Islet precursor cell (in vitro differentiated cells): ENCODE results near the gene TRIM41.
"Not testable (repeated sequence)": the region's sequence is repeated elsewhere in the genome, so short reads cannot be mapped to it uniquely, and the experiment has no call there.

Experiments
- DNase-seq: peaks from one replicate; pipeline ENCODE4 v3.0.0-alpha.2; 2018

TRIM41 gene

DNA sequence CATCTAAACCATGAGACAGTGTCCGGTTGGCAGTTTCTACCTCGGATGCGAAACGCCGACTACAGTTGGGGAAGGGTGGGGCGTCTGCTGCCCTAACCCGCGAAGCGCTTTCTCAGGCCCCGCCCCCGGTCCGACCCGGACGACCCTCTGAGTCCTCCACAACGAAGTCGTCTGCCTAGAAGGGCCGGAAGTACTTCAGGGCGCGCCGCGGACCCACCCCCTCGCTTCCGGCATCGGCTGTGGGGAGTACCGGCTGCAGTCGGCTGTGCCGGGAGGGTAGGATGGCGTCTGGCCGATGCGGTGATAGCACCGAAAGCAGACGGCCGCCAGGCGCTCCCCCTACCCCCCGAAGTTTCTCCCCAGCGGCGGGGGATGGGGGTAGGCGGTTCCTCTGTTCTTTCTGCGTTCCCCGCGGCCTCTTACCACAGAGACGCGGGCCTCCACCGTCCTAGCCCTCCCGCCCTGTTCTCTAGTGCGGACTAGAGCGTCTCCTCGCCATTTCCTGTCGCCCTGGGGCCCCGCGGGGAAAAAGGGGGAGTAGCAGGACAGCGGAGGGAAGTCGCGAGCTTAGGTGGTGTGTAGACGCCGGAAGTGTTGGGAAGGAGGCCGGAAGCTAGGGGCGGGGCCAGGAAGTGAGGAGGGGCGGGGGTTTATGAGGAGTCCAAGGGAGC is at the start of gene TRIM41:
TSS of gene TRIM41 (plus strand) at position 224 of the 671 bp plus-strand sequence. CDS start 719 bp downstream, outside the sequence.
- peak; percentile 99 for DNase-seq

DNA sequence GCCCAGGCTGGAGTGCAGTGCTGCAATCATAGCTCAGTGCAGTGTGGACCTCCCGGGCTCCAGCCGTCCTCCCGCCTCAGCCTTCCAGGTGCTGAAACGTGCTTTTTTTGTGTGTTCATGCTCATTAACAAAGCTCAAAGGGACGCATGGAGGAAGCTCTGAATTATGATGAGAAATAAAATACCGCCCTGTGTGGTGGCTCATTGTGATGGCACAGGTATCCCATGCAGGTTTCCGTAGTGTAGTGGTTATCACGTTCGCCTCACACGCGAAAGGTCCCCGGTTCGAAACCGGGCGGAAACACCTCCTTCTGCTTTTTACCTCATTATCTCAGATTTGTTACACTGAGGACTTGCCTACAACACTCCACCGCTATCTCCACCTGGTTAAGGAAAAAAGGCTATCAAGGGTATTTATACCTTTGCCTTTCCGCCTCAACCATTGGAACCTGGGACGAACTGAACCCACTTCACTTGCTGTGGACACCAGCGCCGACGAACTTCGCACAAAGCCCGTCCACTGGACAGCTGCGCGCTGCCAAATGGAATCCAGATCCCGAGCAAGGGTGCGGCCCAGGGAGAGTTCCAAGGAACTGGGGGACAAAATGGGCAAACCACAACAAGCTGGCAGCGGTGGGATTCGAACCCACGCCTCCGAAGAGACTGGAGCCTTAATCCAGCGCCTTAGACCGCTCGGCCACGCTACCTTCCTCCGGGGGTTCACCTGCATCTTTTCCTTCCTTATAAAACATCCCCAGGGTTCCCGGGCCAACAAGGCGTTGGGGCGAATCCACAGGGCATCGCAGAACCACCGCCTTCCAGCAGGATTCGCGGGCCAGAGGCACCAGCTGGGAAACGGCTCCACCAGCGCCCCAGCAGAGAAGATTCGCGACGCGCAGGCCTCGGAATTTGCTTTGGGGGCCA is 49.4 kb upstream of the TRIM41 start:
- DNase-seq: peak; percentile 88

DNA sequence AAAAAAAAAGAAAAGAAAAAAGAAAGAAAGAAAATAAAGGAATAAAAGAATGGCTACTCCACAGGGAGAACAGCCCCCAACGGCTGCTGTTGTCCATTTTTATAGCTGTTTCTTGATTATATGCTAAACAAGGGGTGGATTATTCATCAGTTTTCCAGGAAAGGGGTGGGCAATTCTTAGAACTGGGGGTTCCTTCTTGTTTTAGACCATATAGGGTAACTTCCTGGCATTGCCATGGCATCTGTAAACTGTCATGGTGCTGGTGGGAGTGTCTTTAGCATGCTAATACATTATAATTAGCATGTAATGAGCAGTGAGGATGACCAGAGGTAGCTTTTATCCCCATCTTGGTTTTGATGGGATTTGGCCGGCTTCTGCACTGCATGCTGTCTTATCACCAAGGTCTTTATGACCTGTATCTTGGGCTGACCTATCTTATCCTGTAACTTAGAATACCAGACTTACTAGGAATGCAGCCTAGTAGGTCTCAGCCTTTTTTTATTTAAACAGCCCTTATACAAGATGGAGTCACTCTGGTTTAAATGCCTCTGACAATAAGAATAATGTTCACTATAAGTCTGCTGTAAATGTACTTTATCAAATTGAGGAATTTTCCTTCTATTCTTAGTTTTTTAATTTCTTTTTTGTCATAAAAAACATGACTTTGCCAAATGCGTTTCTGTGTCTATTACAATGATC is 46.7 kb upstream of the TRIM41 start:
- DNase-seq: no peak

DNA sequence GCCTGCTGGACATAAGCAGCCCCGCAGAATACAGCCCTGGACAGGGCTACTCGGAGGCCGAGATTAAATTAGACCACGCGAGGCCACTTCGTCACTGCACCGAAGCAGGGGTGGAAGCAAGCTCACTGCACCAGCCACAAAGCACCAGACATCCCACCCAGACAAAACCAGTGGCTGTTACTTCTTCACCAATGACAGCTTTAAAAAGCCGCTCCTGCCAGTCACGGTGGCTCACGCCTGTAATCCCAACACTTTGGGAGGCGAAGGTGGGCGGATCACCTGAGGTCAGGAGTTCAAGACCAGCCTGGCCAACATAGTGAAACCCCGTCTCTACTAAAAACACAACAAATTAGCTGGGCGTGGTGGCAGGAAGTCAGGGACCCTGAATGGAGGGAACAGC is 45.5 kb upstream of the TRIM41 start:
- DNase-seq: not testable (repeated sequence)

DNA sequence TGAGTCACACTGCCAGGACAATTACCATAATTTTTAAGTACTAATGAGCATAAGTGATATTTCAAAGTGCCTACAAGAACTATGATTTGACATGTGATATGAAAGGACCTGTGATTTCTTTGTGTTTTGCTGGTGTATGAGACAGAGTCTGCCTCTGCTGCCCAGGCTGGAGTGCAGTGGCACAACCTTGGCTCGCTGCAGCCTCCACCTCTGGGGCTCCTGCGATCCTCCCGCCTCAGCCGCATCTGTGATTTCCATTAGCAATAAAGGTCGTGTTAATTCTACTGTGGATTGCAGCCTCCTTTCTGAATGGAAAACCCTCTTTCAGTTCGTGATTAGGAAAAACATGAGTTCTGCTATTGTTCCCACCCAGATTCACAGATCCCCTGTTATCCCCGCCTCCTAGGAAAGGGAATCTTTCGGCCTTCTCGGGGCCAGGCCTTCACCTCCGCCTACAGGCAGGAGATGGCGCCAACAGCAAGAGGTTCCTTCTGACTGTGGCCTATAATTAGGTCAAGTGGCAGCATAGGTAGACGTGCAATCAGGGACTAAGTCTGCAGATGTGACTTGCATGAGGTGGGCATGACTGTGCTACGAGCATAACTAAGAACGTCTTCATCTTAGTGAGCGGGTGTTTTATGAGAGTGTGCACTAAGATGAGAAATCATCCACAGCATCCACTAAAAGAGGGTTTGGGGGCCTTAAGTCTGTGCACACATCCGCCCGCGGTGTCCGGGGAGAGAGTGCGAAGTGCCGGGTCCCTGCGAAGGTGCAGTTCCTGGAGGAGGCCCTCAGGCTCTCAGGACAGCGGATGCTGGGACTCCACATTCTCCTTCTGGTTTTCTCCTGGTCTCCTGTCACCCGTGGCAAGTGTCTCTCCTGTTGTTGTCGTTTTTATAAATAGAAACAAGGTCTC is 41.2 kb upstream of the TRIM41 start:
- DNase-seq: peak; percentile 87

DNA sequence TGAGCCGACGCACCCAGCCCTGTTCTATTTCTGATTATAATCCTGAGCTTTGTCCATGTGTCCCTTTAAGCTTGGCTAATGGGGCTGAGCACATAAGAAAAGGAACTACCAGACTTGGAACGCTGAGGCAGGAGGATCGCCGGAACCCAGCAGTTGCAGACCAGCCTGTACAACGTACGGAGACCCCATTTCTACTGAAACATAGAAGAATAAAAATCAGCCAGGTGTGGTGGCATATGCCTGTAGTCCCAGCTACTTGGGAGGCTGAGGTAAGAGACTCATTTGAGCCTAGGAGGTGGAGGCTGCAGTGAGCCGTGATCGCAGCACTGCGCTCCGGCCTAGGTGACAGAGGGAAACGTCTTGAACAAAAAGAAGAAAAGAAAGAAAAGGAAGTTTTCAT is 40.4 kb upstream of the TRIM41 start:
- DNase-seq: no peak

DNA sequence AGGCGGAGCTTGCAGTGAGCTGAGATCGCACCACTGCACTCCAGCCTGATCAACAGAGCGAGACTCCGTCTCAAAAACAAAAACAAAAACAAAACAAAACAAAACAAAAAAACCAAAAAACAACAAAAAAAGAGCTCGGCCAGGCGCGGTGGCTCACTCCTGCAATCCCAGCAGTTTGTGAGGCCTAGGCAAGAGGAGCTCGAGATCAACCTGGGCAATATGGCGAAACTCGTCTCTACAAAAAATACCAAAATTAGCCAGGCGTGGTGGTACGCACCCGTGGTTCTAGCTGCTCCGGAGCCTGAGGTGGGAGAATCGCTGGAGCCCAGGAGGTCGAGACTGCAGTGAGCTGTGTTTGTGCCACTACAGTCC is 38.2 kb upstream of the TRIM41 start:
- no peak for DNase-seq

DNA sequence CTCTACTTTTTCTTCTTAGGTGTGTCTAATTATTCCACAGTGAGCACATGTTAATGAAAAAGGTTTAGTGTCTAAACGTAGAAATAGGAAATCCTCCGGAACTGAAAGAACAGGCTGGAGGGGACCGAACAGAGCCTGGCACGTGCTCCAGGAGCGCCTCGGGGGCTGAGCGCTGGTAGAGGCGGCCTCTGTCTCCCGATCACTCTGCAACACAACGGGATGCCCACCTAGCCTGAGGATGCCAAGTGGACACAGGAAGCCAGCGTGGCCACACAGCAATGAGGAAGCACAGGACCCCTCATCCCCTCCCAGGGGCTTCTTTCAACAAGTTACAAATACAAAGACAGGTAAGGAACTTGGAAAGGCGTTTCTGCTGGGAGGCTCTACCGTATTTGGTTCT is 37.5 kb upstream of the TRIM41 start:
- DNase-seq: no peak

DNA sequence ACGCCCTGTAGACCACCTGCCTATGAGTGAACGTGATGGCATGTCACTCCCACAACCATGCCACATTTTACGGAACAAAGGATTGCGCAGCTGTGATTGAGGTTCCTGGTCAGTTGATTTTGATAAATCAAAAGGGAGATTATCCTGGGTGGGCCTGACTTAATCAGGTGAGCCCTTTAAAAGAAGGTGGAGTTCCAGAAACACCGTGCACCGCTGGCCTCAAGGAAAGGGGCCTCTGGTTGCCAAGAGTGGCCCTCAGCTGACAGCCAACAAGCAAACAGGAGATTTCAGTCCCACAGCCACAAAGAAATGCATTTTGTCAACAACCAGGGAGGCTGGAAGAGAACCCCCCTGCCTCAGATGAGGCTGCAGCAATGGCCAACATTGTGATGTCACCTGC is 37.1 kb upstream of the TRIM41 start:
- DNase-seq: no peak

DNA sequence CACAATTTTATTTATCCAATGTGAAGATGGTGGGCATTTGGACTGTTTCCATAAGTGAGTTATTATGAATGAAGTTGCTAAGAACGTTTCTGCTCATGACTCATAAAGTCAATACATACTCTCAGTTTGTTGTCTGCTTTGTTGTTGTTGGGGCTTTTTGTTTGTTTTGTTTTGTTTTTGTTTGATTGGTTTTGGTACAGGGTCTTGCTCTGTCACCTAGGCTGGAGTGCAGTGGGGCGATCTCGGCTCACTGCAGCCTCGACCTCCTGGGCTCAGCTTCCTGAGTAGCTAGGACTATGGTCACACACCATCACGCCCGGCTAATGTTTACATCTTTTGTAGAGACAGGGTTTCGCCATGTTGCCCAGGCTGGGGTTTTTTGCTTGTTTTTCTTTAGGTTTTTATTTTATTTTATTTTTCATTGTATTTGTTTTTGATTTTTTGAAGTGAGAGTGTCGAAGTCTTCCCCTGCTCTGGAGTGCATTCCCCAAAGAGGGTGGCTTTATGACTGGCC is 36.0 kb upstream of the TRIM41 start:
- no peak for DNase-seq

DNA sequence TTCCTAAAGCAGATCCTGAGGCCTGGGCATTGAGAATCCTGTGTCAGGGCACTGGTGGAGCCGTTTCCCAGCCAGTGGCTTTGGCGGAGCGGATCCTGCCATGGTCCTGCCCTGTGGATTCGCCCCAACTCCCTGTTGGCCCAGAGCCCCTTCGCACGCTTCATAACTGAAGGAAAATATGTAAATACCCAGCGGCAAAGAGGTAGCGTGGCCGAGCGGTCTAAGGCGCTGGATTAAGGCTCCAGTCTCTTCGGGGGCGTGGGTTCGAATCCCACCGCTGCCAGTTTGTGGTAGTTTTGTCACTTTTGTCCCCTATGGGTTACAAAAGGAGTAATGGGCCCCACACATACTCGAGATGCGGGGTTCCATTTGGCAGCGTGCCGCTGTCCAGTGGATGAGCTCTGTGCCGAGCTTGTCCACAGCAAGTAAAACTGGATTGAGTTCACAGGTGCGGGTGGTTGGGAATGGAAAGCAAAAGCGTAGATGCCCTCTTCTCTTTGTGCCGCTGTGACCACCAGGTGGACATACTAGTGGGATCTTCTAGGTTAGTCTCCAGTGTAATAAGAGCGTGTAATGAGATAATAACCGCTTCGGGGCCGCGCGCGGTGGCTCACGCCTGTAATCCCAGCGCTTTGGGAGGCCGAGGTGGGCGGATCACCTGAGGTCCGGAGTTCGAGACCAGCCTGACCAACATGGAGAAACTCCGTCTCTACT is 35.4 kb upstream of the TRIM41 start:
- peak; percentile 90 for DNase-seq

DNA sequence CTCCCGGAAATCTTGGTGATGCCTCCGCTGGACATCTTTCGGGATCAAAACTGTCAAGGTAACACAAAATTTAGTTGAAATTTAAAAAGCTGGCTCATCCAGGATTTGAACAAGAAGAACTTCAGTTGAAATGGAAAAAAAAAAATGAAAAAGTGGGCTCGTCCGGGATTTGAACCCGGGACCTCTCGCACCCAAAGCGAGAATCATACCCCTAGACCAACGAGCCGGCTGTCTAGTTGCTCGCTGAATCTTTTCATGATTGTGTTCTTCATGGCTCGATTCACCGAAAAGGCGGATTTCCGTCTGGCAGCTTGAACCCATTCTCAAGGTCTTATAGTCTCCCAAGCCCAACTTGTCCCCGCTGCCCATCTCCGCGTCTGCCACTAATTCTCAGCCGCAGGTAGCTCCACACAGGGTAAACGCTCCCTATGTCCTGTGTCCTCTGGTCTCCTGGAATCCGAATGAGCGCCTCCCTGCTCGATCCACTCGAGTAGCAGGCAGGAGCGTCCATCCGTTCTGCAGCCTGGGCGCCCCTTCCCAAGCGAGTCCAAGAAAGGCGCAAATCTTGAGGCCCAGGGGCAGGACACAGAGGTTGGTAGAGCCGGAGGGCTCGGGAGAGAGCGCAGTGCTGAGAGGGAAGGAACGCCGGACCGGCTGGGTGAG is 34.2 kb upstream of the TRIM41 start:
- DNase-seq: peak; percentile 89

DNA sequence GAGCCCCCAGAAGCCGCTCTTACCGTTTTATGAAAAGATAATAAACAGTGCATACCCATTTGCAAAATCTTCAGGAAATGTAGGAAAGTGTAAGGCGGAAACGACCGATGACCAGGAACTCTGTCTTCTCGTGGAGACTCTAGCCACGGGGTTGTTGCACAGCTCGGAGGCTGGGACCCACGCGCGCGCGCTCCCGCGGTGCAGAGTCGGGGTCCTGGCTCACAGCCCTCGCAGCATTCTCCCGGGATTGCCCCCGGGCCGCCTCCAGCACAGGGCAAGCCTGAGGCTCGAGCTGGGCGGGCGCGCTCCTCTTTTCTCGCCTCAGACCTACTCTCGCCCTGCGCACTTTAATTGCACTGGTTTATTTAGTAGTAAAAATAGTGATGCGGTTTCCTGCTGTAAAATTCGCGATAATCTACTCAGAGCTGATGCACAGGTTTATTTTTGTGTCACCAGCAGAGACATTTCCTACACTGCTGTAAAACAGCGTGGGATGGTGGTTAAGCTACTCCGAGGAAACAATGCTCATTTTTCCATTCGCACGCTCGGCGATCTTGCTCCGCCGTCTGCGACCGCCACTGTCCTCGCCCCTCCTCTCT is 33.6 kb upstream of the TRIM41 start:
- DNase-seq: no peak

DNA sequence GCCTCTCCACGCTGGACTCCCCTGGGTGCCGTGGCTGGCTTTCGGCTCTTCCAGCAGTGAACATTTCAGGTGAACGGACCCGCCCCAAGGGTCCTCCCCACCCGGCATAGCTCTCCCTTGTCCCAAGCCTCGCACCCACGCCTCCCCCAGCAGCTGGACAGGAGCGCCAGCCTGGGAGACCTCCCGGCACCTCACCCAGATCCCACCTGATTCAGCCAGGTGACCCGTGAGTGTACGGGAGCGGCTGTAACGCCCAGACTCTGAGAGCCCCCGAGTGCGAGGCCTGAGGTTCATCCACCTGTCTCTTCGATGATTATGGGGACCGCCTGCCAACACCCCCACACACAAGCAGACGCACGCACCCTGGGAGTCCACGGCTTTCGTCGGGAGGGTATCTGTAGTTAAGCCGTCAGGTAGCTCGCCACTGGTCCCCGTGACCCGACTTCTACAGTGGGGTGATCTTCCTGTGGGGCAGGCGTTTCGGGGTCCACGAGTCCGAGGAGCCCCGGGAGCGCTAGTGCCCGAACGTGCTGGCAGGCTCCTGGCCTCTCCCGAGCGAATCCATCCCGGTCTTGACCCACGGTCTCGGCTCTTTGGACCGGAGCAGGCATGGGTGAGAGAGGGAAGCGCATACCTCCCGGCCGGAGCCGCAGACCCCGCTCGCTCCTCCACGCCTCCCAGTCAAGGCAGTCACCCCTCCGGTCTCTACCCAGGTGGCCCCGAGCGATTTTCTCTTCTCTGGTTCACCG is 32.9 kb upstream of the TRIM41 start:
- no peak for DNase-seq

DNA sequence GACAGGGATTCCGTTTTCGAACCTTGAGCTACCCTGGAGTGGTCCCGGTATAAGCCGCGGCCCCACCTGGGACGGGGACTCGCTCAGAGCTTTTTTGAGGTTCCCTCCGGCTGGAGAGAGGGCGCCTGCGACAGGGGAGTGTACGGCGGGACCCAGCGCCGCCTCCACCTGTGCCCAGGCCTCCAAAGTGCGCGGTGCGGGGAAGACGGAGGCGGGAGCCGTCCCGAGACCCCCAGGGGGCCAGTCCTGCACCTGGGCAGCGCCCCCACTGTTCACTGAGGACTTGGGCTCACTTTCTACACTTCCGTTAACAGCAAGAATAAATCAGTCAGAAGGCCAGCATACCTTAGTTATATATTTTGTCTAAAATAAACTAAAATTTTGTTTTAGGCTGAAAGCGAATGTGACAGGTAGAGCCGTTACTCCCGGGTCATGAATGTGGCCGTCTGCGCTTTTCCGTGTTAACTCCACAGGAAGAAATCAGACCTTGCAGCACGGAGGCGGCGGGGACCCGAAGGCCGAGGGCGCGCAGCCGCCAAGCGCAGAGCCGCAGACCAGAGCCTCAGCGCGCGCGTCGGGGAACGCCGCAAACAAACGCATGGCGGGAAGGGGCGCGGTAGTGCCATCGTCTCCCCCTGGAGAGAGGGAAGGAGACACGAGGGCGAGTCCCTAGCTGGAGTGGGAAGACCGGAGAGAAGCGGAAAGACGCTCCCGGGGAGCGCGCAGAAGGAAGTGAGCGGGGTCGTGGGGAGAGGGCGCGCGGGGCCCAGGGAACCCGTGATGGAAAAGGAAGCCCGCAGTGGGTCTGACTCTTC is 32.2 kb upstream of the TRIM41 start:
- peak; percentile 69 for DNase-seq

DNA sequence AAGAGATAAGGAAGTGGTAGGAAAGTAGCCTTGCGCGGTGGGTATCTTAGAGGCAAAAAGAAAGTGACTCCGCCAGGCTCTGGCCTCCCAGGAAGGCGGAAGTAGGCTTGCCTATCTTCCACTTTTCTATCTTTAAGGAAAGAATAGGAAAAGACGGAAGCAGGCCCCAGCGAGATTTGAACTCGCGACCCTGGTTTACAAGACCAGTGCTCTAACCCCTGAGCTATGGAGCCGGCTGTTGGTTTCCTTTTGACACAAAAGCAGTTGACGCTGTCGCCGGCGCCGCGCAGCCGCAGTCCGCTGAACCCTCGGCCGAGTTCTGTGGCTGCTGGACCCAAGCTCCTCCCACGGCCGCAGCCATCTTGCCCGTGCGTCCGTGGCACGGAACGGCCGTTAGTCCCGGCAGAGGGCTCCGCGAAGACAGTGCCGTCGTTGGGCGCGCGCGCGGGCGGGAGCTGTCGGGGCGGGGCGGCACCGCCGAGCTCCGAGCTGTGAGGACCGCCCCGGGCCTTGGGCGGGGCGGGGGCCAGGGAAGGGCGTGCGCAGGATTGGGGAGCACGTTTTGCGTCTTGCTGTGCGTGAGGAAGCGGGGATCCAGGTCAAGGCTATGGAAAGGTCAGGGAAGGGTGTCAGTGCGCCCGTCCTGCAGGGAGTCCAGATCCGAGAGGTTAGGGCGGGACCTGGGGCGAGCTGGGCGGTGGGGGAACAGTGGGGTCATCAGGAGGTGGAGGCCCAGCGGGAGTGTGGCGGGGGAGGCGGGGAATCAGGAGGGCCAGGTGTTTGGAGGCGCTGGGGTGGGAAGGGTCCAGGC is 31.4 kb upstream of the TRIM41 start:
- peak; percentile 98 for DNase-seq

DNA sequence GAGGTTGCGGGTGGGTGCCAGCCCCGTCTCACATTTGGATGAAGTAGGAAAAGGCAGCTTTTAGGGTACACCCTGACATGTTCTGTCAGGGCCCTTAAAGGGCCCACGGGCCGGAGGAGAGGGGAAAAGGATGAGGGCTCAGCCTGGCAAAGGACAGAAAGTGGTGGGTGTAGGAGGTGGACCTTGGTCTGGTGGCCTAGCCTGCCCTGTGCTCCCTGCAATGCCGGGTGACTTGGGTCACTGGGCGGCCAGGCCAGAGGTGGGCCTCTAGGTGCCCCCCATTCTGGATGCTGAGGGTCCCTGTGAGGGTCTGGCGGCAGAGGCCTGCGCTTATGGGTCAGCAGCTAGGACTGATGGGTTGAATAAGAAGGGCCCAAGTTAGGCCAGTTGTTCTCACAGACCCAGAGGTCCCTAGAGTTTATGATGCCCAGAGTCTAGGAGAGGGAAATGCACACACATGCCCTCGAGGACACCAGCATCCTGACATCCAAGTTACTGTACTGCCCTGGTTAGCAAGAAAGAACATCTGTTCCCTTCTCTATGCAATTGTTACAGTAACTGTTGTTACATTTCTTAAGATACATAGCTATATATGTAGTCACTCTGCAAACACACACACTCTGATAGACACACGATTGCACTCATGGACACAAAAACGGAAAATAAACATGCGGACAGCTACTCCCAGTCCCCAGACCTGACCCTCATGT is 30.6 kb upstream of the TRIM41 start:
- DNase-seq: no peak
